ENCODE results near the gene NADSYN1.

Gene NADSYN1

GRCh38 chr11:71429701-71430100 lies 23.3 kb upstream of the NADSYN1 start:
- no peak overlapping the region for H3K4me3 ChIP-seq (ENCODE audit: severe bottlenecking)
- TF ChIP-seq CTCF (IDR thresholded peaks at IDR 0.05; ENCODE audit: poor library complexity, severe bottlenecking): no peak
- peaks cover 6% of the 10 kb centered on the region; the same call in 1 of the 2 replicates for H3K36me3 ChIP-seq (ENCODE audit: low read depth)
- H3K9me3 ChIP-seq (ENCODE audit: severe bottlenecking): no peaks in the 10 kb centered on the region
- ATAC-seq (ENCODE audit: low read depth) (no peak), DNase-seq (ENCODE audit: low spot score) (no peak)
- no peak overlapping the region for H3K27ac ChIP-seq (ENCODE audit: poor library complexity, severe bottlenecking)
- H3K27me3 ChIP-seq (ENCODE audit: insufficient read depth, poor library complexity, severe bottlenecking): no peaks in the 10 kb centered on the region
- no peaks in the 10 kb centered on the region for H3K4me1 ChIP-seq (ENCODE audit: insufficient read depth, poor library complexity, severe bottlenecking)

- ATAC-seq (ENCODE audit: low read depth): no peak
- Histone ChIP-seq H3K4me1 (ENCODE audit: insufficient read depth, poor library complexity, severe bottlenecking) (no peaks in the 10 kb centered on the region), H3K36me3 (ENCODE audit: low read depth) (peaks cover 8% of the 10 kb centered on the region; the same call in 1 of the 2 replicates), H3K27ac (ENCODE audit: poor library complexity, severe bottlenecking) (no peak overlapping the region), H3K4me3 (ENCODE audit: severe bottlenecking) (no peak overlapping the region), H3K9me3 (ENCODE audit: severe bottlenecking) (no peaks in the 10 kb centered on the region), H3K27me3 (ENCODE audit: insufficient read depth, poor library complexity, severe bottlenecking) (no peaks in the 10 kb centered on the region)
- no peak for TF ChIP-seq CTCF (IDR thresholded peaks at IDR 0.05; ENCODE audit: poor library complexity, severe bottlenecking)
- no peak for DNase-seq (ENCODE audit: low spot score)
Measured at GRCh38 chr11:71430166-71430565, 22.8 kb upstream of the NADSYN1 start.

GRCh38 chr11:71431271-71431670 lies 21.7 kb upstream of the NADSYN1 start:
- Histone ChIP-seq H3K27me3 (ENCODE audit: insufficient read depth, poor library complexity, severe bottlenecking) (no peaks in the 10 kb centered on the region), H3K4me3 (ENCODE audit: severe bottlenecking) (no peak overlapping the region), H3K9me3 (ENCODE audit: severe bottlenecking) (no peaks in the 10 kb centered on the region), H3K36me3 (ENCODE audit: low read depth) (peaks cover 19% of the 10 kb centered on the region), H3K4me1 (ENCODE audit: insufficient read depth, poor library complexity, severe bottlenecking) (no peaks in the 10 kb centered on the region), H3K27ac (ENCODE audit: poor library complexity, severe bottlenecking) (no peak overlapping the region)
- ATAC-seq (ENCODE audit: low read depth): no peak
- no peak for DNase-seq (ENCODE audit: low spot score)
- no peak for TF ChIP-seq CTCF (IDR thresholded peaks at IDR 0.05; ENCODE audit: poor library complexity, severe bottlenecking)

- no peak for TF ChIP-seq CTCF (IDR thresholded peaks at IDR 0.05; ENCODE audit: poor library complexity, severe bottlenecking)
- Histone ChIP-seq H3K27me3 (ENCODE audit: insufficient read depth, poor library complexity, severe bottlenecking) (no peaks in the 10 kb centered on the region), H3K27ac (ENCODE audit: poor library complexity, severe bottlenecking) (no peak overlapping the region), H3K4me3 (ENCODE audit: severe bottlenecking) (no peak overlapping the region), H3K4me1 (ENCODE audit: insufficient read depth, poor library complexity, severe bottlenecking) (no peaks in the 10 kb centered on the region), H3K9me3 (ENCODE audit: severe bottlenecking) (no peaks in the 10 kb centered on the region), H3K36me3 (ENCODE audit: low read depth) (peaks cover 37% of the 10 kb centered on the region)
- DNase-seq (ENCODE audit: low spot score) (no peak), ATAC-seq (ENCODE audit: low read depth) (peak; percentile 7; the same call in 2 of the 3 replicates)
Measured at GRCh38 chr11:71432761-71433647, 20.0 kb upstream of the NADSYN1 start.
